Aorta (tissue), 5 donors: ENCODE results near the gene CCDC137. TPM values are rescaled to one million over a fixed set of nuclear protein-coding genes. Genes with fewer than 3 reads are reported as not detected.

Experiments
- ATAC-seq: fragments of 200-7000 bp; cut with Tn5 transposase; one replicate; pipeline ENCODE4 v1.9.1; 2022; ENCODE audit warnings: moderate library complexity; ENCODE audit not compliant: low FRiP score
- DNase-seq, 2 donors: peaks; one replicate each; pipeline ENCODE4 v3.0.0-alpha.2; 2020
- H3K27ac ChIP-seq, 2 donors: one replicate each; pipeline ENCODE4 v1.5.1; 2013; ENCODE audit warnings: low read length in 2 of 2, mild to moderate bottlenecking in 2 of 2, moderate library complexity in 2 of 2, control low read depth in 1 of 2, inconsistent platforms in 1 of 2, low read depth in 1 of 2
- H3K27me3 ChIP-seq, 2 donors: one replicate each; pipeline ENCODE4 v1.6.1; 2013; ENCODE audit warnings: control low read depth in 1 of 2, low read length in 1 of 2, mild to moderate bottlenecking in 1 of 2, moderate library complexity in 1 of 2; ENCODE audit not compliant: insufficient read depth in 2 of 2, control insufficient read depth in 1 of 2
- H3K36me3 ChIP-seq, 2 donors: one replicate each; pipeline ENCODE4 v1.6.1; 2013; ENCODE audit warnings: control low read depth in 1 of 2, low read length in 1 of 2, mild to moderate bottlenecking in 1 of 2; ENCODE audit not compliant: insufficient read depth in 2 of 2, control insufficient read depth in 1 of 2
- H3K4me1 ChIP-seq, 2 donors: one replicate each; pipeline ENCODE4 v1.6.1; 2013; ENCODE audit warnings: low read length in 2 of 2, control low read depth in 1 of 2, mild to moderate bottlenecking in 1 of 2, moderate library complexity in 1 of 2; ENCODE audit not compliant: insufficient read depth in 2 of 2, control insufficient read depth in 1 of 2
- H3K4me3 ChIP-seq, 2 donors: one replicate each; pipeline ENCODE4 v1.5.1; 2013; ENCODE audit warnings: low read length in 2 of 2, control low read depth in 1 of 2, mild to moderate bottlenecking in 1 of 2
- H3K9me3 ChIP-seq: one replicate; pipeline ENCODE4 v1.6.1; 2013; ENCODE audit warnings: mild to moderate bottlenecking, low read length; ENCODE audit not compliant: control insufficient read depth
- WGBS, 2 donors: extraction: QIAGEN DNeasy Blood & Tissue Kit; methylation state at CpG; one replicate each; pipeline ENCODE4 v1.1.7; 2013; 5-methylcytosine and 5-hydroxymethylcytosine counted together
- intact Hi-C, 2 donors: fragments of 100-400 bp; cut with DNase I; formaldehyde crosslinking; loops; one replicate each; pipeline versions ENCODE4 v1.14.2 to v1.15.0; 2022
- polyA plus RNA-seq, 2 donors: library from polyadenylated mRNA; stranded (reverse); fragments of 200-250 nt; gene quantifications; one replicate each; pipeline ENCODE4 v1.2.3, GENCODE V29; 2013
- total RNA-seq, 2 donors: library from RNA; stranded (reverse); fragmentation: NEBNext Ultra II Directional; extraction: Animal tissue kit (Norgen Biotek cat#: 25700); gene quantifications; one replicate each; pipeline ENCODE4 v1.2.1, GENCODE V29; 2021
- donor health status: healthy with polysubstance abuse.
- donor health status: Bipolar disorder and iron deficiency.
- donor health status: DM: no; HTN: no; CAD: no.
- donor health status: DM: no; HTN: no; CAD: no.
- donor health status: DM: yes; HTN: yes; CAD: no.

The CCDC137 gene
- total and polyA plus RNA-seq, 4 donors: 7.9 to 13.7 (median 13.2) TPM

DNA sequence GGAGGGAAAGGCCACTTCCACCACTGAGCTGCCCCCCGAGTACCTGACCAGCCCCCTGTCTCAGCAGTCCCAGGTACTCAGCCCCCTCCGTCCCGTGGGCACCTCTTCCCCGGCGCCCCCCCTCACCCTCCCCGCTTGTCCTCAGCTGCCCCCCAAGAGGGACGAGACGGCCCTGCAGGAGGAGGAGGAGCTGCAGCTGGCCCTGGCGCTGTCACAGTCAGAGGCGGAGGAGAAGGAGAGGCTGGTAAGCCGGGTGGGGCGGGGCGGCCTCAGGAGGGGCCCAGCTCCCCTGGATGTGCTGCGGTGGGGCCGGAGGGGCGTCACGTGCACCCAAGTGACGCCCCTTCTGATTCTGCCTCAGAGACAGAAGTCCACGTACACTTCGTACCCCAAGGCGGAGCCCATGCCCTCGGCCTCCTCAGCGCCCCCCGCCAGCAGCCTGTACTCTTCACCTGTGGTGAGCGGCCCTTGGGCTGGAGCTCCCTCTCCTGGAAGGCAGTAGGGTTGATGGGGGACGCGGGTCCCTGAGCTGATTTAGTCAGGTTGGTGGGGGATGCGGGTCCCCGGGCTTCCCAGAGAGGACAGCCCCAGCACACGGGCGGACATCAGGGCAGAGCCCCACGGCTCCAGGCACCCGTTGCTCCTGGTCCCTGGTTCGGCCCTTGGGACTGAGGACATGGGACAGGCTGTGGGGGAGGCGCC lies 27.1 kb downstream of the CCDC137 start:
- Histone ChIP-seq H3K27me3 (no peaks in the 10 kb centered on the region), H3K36me3 (peaks cover 5 to 7% of the 10 kb centered on the region in 2 donors), H3K27ac (no peak overlapping the region), H3K4me1 (no peaks in the 10 kb centered on the region), H3K4me3 (no peak overlapping the region), H3K9me3 (no peaks in the 10 kb centered on the region)
- DNase-seq (no peak), ATAC-seq (no peak)
- 85 to 89% methylated on average over 31 to 35 of the region's 35 CpGs for WGBS, 2 donors
- intact Hi-C loops: no loop called here

DNA sequence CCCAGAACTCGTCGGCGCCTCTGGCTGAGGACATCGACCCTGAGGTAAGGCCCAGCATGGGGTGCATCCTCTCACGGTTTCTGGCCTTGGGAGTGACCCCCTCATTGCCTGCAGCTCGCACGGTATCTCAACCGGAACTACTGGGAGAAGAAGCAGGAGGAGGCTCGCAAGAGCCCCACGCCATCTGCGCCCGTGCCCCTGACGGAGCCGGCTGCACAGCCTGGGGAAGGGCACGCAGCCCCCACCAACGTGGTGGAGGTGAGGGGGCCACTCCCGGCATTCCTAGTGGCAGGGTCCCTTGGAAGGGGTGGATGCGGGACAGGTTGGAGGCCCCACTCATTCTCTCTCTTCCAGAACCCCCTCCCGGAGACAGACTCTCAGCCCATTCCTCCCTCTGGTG lies 28.3 kb downstream of the CCDC137 start:
- ATAC-seq (no peak), DNase-seq (no peak)
- no peaks in the 10 kb centered on the region for H3K4me1 ChIP-seq
- no peak overlapping the region for H3K27ac ChIP-seq
- intact Hi-C loops: no loop called here
- H3K36me3 ChIP-seq: peaks cover 5 to 7% of the 10 kb centered on the region in 2 donors
- H3K27me3 ChIP-seq: no peaks in the 10 kb centered on the region
- no peaks in the 10 kb centered on the region for H3K9me3 ChIP-seq
- 91 to 92% methylated on average over 19 of the region's 19 CpGs for WGBS, 2 donors
- H3K4me3 ChIP-seq: no peak overlapping the region

GRCh38 chr17:81695211-81695610 lies 28.7 kb downstream of the CCDC137 start:
- ATAC-seq: no peak
- no peak overlapping the region for H3K4me3 ChIP-seq
- no peak for DNase-seq
- H3K36me3 ChIP-seq: peaks cover 5 to 7% of the 10 kb centered on the region in 2 donors
- no peaks in the 10 kb centered on the region for H3K27me3 ChIP-seq
- no peak overlapping the region for H3K27ac ChIP-seq
- intact Hi-C loops: no loop called here
- H3K9me3 ChIP-seq: no peaks in the 10 kb centered on the region
- H3K4me1 ChIP-seq: no peaks in the 10 kb centered on the region
- 79 to 82% methylated on average over 6 of the region's 6 CpGs for WGBS, 2 donors

GRCh38 chr17:81695801-81696200 lies 29.3 kb downstream of the CCDC137 start:
- Histone ChIP-seq H3K4me1 (no peaks in the 10 kb centered on the region), H3K9me3 (no peaks in the 10 kb centered on the region), H3K27ac (no peak overlapping the region), H3K27me3 (no peaks in the 10 kb centered on the region), H3K36me3 (peaks cover 5% of the 10 kb centered on the region in 2 donors), H3K4me3 (no peak overlapping the region)
- intact Hi-C loops: no loop called here
- WGBS, 2 donors: 90 to 92% methylated on average over 22 of the region's 22 CpGs
- ATAC-seq (peak; percentile 11), DNase-seq (no peak)

DNA sequence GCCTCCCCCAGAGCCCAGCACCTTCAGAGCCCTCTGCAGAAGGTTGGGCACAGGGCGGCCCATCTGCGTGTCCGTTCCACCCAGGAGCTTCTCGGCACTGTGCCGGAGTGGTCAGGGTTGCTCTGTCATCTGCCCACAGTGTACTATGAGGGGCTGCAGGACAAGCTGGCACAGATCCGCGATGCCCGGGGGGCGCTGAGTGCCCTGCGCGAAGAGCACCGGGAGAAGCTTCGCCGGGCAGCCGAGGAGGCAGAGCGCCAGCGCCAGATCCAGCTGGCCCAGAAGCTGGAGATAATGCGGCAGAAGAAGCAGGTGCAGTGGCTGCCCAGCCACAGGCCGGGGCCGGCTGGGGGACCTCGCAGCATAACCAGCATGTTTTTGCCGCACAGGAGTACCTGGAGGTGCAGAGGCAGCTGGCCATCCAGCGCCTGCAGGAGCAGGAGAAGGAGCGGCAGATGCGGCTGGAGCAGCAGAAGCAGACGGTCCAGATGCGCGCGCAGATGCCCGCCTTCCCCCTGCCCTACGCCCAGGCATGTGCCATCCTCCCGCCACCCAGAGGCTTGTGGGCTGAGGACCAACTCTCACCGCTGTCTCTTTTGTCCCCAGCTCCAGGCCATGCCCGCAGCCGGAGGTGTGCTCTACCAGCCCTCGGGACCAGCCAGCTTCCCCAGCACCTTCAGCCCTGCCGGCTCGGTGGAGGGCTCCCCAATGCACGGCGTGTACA lies 29.8 kb downstream of the CCDC137 start:
- ATAC-seq: no peak
- no peaks in the 10 kb centered on the region for H3K27me3 ChIP-seq

DNA sequence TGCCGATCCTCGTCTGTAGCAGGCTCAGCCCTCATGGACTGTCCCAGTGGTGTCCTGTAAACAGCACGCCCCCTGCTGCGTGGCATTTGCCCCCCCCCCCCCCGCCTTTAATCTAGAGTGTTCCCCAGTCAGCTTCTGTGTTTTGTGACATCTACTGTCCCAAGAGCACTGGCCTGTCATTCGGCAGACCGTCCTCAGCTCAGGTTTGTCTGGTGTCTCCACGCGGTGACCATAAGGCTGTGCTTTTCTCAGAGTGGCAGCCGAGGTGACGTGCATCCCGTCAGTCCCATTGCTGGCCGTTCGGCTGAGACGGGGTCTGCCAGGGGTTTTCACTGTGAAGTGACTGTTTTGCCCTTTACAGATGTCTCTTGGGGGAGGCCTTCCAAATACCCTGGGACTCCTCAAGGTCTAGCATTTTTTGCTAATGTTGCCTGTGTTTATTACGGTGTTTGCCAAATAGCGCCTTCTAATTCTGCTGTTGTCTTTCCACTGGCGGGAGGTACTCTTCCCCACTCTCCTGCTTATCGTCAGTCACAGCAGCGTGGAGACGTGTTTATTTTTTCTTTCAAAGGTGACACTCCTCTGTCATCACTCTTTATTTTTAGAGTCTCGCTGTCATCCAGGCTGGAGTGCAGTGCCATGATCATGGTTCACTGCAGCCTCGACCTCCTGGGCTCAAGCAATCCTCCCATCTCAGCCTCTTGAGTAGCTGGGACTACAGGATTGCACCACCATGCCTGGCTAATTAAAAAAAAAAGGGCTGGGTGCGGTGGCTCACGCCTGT lies 30.9 kb downstream of the CCDC137 start:
- no peaks in the 10 kb centered on the region for H3K9me3 ChIP-seq
- H3K36me3 ChIP-seq: peaks cover 5% of the 10 kb centered on the region in 2 donors
- intact Hi-C loops: no loop called here
- WGBS, 2 donors: 79 to 80% methylated on average over 25 of the region's 25 CpGs
- H3K27ac ChIP-seq: no peak overlapping the region
- DNase-seq: no peak
- no peaks in the 10 kb centered on the region for H3K4me1 ChIP-seq
- no peak overlapping the region for H3K4me3 ChIP-seq
- H3K27me3 ChIP-seq: no peaks in the 10 kb centered on the region
- ATAC-seq: no peak

More for the DNA sequence above, 29.8 kb downstream of the CCDC137 start:
- 93 to 94% methylated on average over 40 of the region's 40 CpGs for WGBS, 2 donors
- H3K36me3 ChIP-seq: peaks cover 5% of the 10 kb centered on the region in 2 donors
- H3K27ac ChIP-seq: no peak overlapping the region
- DNase-seq: no peak
- no peaks in the 10 kb centered on the region for H3K9me3 ChIP-seq
- intact Hi-C loops: no loop called here
- H3K4me1 ChIP-seq: no peaks in the 10 kb centered on the region
- H3K4me3 ChIP-seq: no peak overlapping the region

GRCh38 chr17:81700353-81701287 lies 34.1 kb downstream of the CCDC137 start:
- Histone ChIP-seq H3K4me1 (no peaks in the 10 kb centered on the region), H3K27ac (no peak overlapping the region), H3K36me3 (no peaks in the 10 kb centered on the region), H3K4me3 (no peak overlapping the region), H3K9me3 (no peaks in the 10 kb centered on the region), H3K27me3 (no peaks in the 10 kb centered on the region)
- WGBS, 2 donors: 85% methylated on average over 25 of the region's 25 CpGs
- no peak for DNase-seq
- ATAC-seq: no peak
- intact Hi-C loops: no loop called here
